HL-60 (cell line): ENCODE measurements around the gene FGF10.

ENCODE experiments used
- CTCF ChIP-seq: IDR thresholded peaks from one replicate; pipeline ENCODE4 v1.5.1; 2011; ENCODE audit warnings: low read length, control low read depth, inconsistent platforms; ENCODE audit not compliant: insufficient read depth
- GABPA ChIP-seq: IDR thresholded peaks from 2 replicates; pipeline ENCODE4 v1.6.1; 2012; ENCODE audit warnings: low read depth

DNA sequence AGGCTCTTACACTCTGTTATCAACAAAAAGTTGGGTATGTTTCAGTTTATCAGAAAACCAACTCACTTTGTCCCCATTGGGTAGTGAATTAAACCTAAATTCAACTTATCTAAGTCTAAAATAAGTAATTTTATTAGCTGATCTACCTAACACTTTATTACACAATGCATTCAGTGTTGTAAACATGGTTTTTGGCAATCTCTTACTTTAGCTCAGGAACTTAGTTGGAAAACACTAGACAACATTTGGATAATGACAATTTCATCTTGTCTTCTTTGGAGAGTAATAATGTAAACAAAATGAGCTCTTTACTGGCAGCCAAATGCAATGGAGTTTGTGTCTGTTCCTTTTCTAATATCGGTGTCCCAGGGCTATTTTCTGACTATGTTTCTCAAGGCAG is 33.0 kb downstream of the FGF10 start:
- TF ChIP-seq GABPA (no peak), CTCF (no peak)
